Measurements from ENCODE around the gene LCNL1. TPM values are rescaled to one million over a fixed set of nuclear protein-coding genes. Genes with fewer than 3 reads are reported as not detected.
"Not testable (repeated sequence)": the region's sequence is repeated elsewhere in the genome, so short reads cannot be mapped to it uniquely, and the experiment has no call there.

Gene LCNL1
- total RNA-seq, 1 donor from 2014 or later, result 1.9 TPM

DNA sequence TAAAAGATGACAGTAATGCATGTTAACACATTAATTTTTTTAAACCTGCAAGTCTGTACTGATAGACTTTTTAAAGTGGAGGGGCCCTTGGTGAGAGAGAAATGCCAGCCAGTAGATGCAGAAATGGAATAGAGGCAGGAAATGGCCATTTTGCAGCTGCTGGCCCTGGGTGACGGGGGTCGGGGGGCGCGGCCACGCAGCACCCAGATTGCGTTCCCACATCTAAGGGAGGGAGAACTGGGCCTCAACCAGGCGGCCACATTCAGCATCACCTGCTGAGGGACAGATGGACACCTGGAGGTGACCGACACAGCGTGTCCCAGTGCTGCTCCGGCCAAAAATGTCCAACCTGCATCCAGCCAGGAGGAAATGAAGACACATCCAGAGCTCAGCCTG is 19.9 kb downstream of the LCNL1 start:
- no peak overlapping the region for H3K4me3 ChIP-seq
- ATAC-seq (no peak), DNase-seq (no peak)
- H3K9me3 ChIP-seq, result no peaks in the 10 kb centered on the region
- intact Hi-C loops (cut with DNase I), result no loop called here
- no peak overlapping the region for H3K27ac ChIP-seq
- TF ChIP-seq, protein P1, sequence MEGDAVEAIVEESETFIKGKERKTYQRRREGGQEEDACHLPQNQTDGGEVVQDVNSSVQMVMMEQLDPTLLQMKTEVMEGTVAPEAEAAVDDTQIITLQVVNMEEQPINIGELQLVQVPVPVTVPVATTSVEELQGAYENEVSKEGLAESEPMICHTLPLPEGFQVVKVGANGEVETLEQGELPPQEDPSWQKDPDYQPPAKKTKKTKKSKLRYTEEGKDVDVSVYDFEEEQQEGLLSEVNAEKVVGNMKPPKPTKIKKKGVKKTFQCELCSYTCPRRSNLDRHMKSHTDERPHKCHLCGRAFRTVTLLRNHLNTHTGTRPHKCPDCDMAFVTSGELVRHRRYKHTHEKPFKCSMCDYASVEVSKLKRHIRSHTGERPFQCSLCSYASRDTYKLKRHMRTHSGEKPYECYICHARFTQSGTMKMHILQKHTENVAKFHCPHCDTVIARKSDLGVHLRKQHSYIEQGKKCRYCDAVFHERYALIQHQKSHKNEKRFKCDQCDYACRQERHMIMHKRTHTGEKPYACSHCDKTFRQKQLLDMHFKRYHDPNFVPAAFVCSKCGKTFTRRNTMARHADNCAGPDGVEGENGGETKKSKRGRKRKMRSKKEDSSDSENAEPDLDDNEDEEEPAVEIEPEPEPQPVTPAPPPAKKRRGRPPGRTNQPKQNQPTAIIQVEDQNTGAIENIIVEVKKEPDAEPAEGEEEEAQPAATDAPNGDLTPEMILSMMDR (IDR thresholded peaks at IDR 0.05), result no peak
- peaks cover 17% of the 10 kb centered on the region for H3K4me1 ChIP-seq
- no peaks in the 10 kb centered on the region for H3K36me3 ChIP-seq
- H3K27me3 ChIP-seq (ENCODE audit: low read depth), result no peaks in the 10 kb centered on the region

DNA sequence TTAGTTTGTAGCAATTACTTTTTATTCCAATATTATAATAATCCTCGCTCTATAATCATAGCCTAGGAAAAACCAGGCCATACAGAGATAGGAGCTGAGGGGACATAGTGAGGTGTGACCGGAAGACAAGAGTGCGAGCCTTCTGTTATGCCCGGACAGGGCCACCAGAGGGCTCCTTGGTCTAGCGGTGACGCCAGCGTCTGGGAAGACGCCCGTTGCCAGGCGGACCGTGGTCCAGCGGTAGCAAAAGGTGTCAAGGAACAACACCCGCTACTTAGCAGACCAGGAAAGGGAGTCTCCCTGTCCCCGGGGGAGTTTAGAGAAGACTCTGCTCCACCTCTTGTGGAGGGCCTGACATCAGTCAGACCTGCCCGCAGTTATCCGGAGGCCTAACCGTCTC is 21.5 kb downstream of the LCNL1 start:
- H3K9me3 ChIP-seq; intact Hi-C loops (cut with DNase I); H3K27me3 ChIP-seq (ENCODE audit: low read depth); H3K4me3 ChIP-seq; ATAC-seq; H3K27ac ChIP-seq; H3K36me3 ChIP-seq; DNase-seq: not testable (repeated sequence)
- TF ChIP-seq, protein P1 (IDR thresholded peaks at IDR 0.05), result peak; percentile 47
- H3K4me1 ChIP-seq, result peaks cover 17% of the 10 kb centered on the region

DNA sequence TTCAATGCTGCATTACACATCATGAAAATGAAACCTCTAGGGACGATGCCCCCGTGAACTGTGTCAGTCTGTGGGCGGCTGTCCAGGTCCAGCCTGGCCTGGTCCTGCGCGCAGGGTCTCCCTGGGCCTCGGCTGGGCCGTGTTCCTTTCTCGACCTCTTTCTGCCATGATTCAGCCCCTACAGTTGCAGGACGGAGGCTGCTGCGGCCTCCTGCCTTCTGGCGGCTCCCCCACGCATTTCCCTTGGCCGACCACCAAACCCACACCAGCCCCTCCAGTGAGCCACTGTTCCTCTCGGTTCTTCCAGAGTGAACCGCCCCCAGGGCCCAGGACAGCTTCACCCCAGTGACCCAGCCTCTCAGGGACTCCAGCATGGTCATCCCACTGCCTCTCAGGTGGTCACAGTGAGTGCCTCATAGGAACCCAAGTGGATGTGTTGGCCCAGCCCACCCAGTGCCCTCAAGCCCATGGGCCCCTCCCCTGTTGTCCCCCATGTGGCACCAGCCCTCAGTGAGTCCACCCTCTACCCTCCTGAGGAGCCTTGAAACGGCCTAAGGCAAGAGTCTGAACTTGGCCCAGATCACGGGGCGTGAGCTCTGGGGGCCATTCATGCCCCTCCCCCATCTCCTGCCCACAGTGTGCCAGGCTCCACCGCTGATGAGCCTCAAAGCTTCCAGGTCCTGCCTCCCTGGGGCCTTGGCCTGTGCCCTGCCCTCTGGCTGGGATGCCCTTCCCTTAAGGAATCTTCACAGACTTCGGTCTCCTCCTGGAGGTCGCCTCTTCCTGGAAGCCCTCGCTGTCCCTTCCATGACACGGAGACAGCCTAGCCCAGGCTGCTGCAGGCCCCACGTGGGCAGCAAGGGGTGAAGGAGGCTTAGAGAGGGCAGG is 23.6 kb downstream of the LCNL1 start:
- ATAC-seq, result peak; percentile 6 to 9
- H3K9me3 ChIP-seq, result no peaks in the 10 kb centered on the region
- no peaks in the 10 kb centered on the region for H3K27me3 ChIP-seq (ENCODE audit: low read depth)
- intact Hi-C loops (cut with DNase I), result no loop called here
- H3K36me3 ChIP-seq, result peaks cover 7% of the 10 kb centered on the region
- TF ChIP-seq, protein P1 (IDR thresholded peaks at IDR 0.05), result no peak
- H3K4me3 ChIP-seq, result no peak overlapping the region
- H3K4me1 ChIP-seq, result peaks cover 9% of the 10 kb centered on the region
- H3K27ac ChIP-seq, result no peak overlapping the region
- DNase-seq, result no peak

DNA sequence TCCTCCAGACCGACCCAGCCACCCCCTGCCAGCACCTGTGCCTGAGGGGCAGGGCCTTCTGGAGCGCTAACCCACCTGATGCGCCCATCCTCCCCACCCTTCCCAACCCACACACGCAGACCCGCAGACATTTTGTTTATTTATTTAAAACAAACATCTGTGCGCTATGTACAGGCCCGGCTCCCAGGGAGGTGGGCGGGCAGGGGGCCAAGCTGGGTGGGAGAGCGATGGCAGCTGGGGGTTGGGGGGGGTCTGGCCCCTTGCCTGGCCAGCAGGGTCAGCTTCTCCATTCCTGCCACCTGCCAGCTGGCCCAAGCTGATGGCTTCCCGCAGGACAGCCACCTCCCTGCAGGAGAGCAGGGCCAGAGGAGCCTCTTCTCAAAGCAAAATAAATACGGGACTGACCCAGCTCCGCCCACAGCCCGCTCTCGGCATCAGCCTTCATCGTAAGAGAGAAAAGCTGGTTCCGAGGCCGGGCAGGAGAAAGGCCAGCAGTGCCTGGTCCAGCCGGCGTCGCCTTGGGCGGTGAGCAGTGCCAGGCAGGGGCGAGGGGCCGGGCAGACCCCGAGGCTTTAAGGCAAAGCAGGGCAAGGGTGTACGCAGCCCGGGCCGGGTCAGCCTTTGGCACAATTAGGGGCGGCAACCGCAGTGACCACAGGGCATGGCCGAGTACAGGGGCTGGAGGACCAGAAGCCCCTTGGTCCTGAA is 24.5 kb downstream of the LCNL1 start:
- Histone ChIP-seq H3K9me3 (no peaks in the 10 kb centered on the region), H3K27ac (no peak overlapping the region), H3K4me1 (peaks cover 9% of the 10 kb centered on the region), H3K4me3 (no peak overlapping the region), H3K36me3 (peaks cover 14% of the 10 kb centered on the region), H3K27me3 (ENCODE audit: low read depth) (no peaks in the 10 kb centered on the region)
- ATAC-seq (peak; percentile 4 to 34), DNase-seq (no peak)
- TF ChIP-seq, protein P1 (IDR thresholded peaks at IDR 0.05), result no peak
- intact Hi-C loops (cut with DNase I), result no loop called here

DNA sequence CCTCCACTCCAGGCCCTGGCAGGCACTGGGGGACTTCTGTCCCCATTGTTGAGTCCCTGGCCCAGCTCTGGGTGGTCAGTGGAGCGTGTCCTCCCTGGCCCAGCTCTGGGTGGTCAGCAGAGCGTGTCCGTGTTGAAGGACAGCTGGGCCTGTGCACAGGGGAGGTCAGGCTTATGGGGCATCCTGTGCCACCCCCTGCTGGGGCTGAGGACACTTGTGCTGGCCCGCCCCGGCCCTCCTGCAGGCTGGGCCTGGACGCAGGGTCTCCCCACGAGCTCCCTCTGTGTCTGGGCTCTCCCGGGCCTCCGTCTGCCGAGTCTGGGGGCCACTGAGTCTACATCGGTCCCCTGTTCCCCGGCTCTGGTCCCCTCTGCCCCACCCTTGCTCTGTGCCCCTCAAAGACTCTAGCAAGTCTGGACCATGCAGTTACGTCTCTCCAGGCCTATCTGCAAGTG is 25.1 kb downstream of the LCNL1 start:
- Histone ChIP-seq H3K9me3 (no peaks in the 10 kb centered on the region), H3K36me3 (peaks cover 18% of the 10 kb centered on the region), H3K27ac (no peak overlapping the region), H3K4me3 (no peak overlapping the region), H3K27me3 (ENCODE audit: low read depth) (no peaks in the 10 kb centered on the region), H3K4me1 (peaks cover 9% of the 10 kb centered on the region)
- intact Hi-C loops (cut with DNase I), result no loop called here
- TF ChIP-seq, protein P1 (IDR thresholded peaks at IDR 0.05), result no peak
- ATAC-seq, result peak in 1 of 2 donors; percentile 5
- DNase-seq, result no peak

Data from lower lobe of right lung (tissue), 2 donors.